Ovary (tissue), 10 donors: ENCODE data around the gene CTNNA3. TPM values are rescaled to one million over a fixed set of nuclear protein-coding genes. Genes with fewer than 3 reads are reported as not detected.

Source experiments
- DNase-seq, 5 donors: peaks; one replicate each; pipeline ENCODE4 v3.0.0-alpha.2; 2019 to 2020
- H3K27ac ChIP-seq, 2 donors: fragments of 200-600 bp; one replicate each; pipeline versions ENCODE4 v1.5.1 to v1.8.0; 2019 to 2022
- H3K27me3 ChIP-seq: fragments of 200-600 bp; one replicate; pipeline ENCODE4 v1.8.0; 2022
- H3K36me3 ChIP-seq: fragments of 200-600 bp; sonication (generic); one replicate; pipeline ENCODE4 v1.5.1; 2019
- H3K4me1 ChIP-seq: one replicate; pipeline ENCODE4 v1.8.1; 2013; ENCODE audit warnings: mild to moderate bottlenecking, moderate library complexity; ENCODE audit not compliant: insufficient read depth
- H3K4me3 ChIP-seq: fragments of 200-600 bp; sonication (generic); one replicate; pipeline ENCODE4 v1.5.1; 2017
- H3K9me3 ChIP-seq, 2 donors: fragments of 200-600 bp in 1 of 2; sonication (generic) in 1 of 2; one replicate each; pipeline versions ENCODE4 v1.5.1 to v1.8.1; 2013 to 2019; ENCODE audit warnings: mild to moderate bottlenecking in 1 of 2, moderate library complexity in 1 of 2
- CTCF ChIP-seq, 3 donors: fragments of 450-650 bp in 2 of 3; fragments of 200-600 bp in 1 of 3; IDR thresholded peaks; one replicate each; pipeline versions ENCODE4 v1.5.1 to v1.8.0; 2016 to 2022; ENCODE audit warnings: antibody characterized with exemption in 3 of 3, mild to moderate bottlenecking in 1 of 3
- EP300 ChIP-seq: sonication (generic); formaldehyde crosslinking; IDR thresholded peaks from one replicate; pipeline ENCODE4 v1.6.1; 2017; ENCODE audit warnings: antibody characterized with exemption
- POLR2A ChIP-seq: fragments of 450-650 bp; IDR thresholded peaks from one replicate; pipeline ENCODE4 v1.6.1; 2017; ENCODE audit warnings: antibody characterized with exemption, mild to moderate bottlenecking, moderate library complexity
- WGBS, 3 donors: extraction: QIAGEN DNeasy Blood & Tissue Kit in 1 of 3; methylation state at CpG; one replicate each; pipeline versions ENCODE4 v1.1.5 to v1.1.7; 2013 to 2017; 5-methylcytosine and 5-hydroxymethylcytosine counted together
- intact Hi-C, 4 donors: fragments of 100-400 bp; cut with DNase I; formaldehyde crosslinking; loops; one replicate each; pipeline versions ENCODE4 v1.11.0 to v1.15.1; 2022 to 2023
- long read RNA-seq, 3 donors: library from polyadenylated mRNA in 2 of 3; unstranded in 2 of 3; transcript quantifications; one replicate each; pipeline ENCODE4 v2.0.0 and lab custom pipeline, GENCODE V29; 2021 to 2026
- polyA plus RNA-seq, 2 donors: library from polyadenylated mRNA; stranded (reverse); fragments of 200-250 nt in 1 of 2; fragments of 350-450 nt in 1 of 2; fragmentation: Illumina TruSeq in 1 of 2; extraction: RNeasy Lipid Tissue Mini Kit (QIAGEN cat#74804) in 1 of 2; gene quantifications; one replicate each; pipeline ENCODE4 v1.2.3, GENCODE V29; 2013 to 2014
- total RNA-seq, 7 donors: library from RNA; depleted of rRNA in 2 of 7; stranded (reverse); fragments of >200 nt in 2 of 7; fragmentation: NEBNext Ultra II Directional in 3 of 7; extraction: Animal tissue kit (Norgen Biotek cat#: 25700) in 3 of 7; gene quantifications; one replicate each; pipeline versions ENCODE4 v1.1.0 to v1.2.4, GENCODE V29; 2016 to 2023
- donor health status: DM: no; HTN: no; CAD: no; lungs with moderate emphysema.
- donor health status: DM: no; HTN: no; CAD: no.
- donor health status: Bipolar disorder and iron deficiency.
- donor health status: DM: yes; HTN: yes; CAD: no.
- donor health status: DM: no; HTN: no; CAD: no.
- donor health status: DM: yes; HTN: yes; CAD: no.

Gene CTNNA3
- total RNA-seq (1 to 10 TPM; 2.0 to 9.7 (median 6.3) TPM), polyA plus RNA-seq (1 to 10 TPM; 1.9 to 4.0 TPM)
- long read RNA-seq, donor 1: 0 reads
- long read RNA-seq, donor 2: 0 reads
- long read RNA-seq, donor 3, partial matches to known transcripts: 1 of 2 reads
- long read RNA-seq, donor 3, other reads (novel, unspliced or antisense): 1 of 2 reads

GRCh38 chr10:67696029-67696428, at the start of gene CTNNA3:
CTNNA3 (minus strand) TSS chr10:67696195.
- WGBS, 3 donors: 3 to 8% (median 5%) methylated on average over 6 of the region's 6 CpGs
- H3K27ac ChIP-seq: no peak within 1 kb of the TSS
- no peaks in the 10 kb centered on the region for H3K27me3 ChIP-seq
- TF ChIP-seq POLR2A: no peak
- TF ChIP-seq EP300: no peak
- TF ChIP-seq CTCF (IDR thresholded peaks at IDR 0.05): no peak
- no peaks in the 10 kb centered on the region for H3K9me3 ChIP-seq
- DNase-seq: no peak
- peak within 1 kb of the TSS; percentile 11 for H3K4me3 ChIP-seq
- intact Hi-C loops: loop anchor here in 2 of 4 donors (10.0 kb wide), 1 partner anchor 79 kb away; no protein-coding TSS in a partner anchor
- H3K4me1 ChIP-seq: peaks cover 2% of the 10 kb centered on the region
- no peaks in the 10 kb centered on the region for H3K36me3 ChIP-seq

DNA sequence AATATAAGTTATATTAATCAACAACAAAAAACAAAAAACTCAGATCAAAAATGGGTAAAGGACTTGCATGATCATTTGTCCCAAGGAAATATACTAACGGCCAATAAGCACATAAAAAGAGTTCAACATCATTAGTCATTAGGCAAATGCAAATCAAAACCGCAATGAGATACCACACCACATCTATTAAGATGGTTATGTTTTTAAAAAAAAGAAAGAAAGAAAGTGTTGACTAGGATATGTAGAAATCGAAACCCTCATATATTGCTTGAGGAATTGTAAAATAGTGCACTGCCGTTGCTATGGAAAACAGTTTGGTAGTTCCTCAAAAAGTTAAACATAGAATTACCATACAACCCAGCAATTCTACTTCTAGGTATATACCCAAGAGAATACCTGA, 39.4 kb upstream of the CTNNA3 start:
- WGBS, 3 donors: 90% methylated on average over 4 of the region's 4 CpGs
- intact Hi-C loops: no loop called here
- Histone ChIP-seq H3K9me3 (no peaks in the 10 kb centered on the region), H3K27me3 (no peaks in the 10 kb centered on the region), H3K27ac (no peak overlapping the region), H3K4me1 (no peaks in the 10 kb centered on the region), H3K36me3 (no peaks in the 10 kb centered on the region), H3K4me3 (no peak overlapping the region)
- TF ChIP-seq CTCF (IDR thresholded peaks at IDR 0.05) (no peak), POLR2A (no peak)
- DNase-seq: no peak

DNA sequence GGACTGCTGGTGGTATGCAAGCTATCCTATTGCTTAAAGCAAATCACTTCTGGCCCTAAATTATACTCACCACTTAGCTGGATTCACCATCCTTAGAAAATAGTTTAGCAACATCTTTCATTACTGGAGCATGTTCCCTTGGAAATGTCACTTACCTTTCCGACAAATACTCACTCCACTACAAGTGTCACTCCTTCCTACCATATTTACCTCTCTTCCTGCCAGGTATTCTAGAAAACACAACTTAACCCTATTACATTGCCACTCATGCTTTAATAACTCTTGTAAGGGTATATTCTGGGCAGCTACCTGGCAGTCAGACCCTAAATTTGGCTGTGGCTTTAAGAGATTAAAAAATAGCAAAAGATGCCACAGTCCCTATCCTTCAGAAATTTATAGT, 37.5 kb upstream of the CTNNA3 start:
- no peak overlapping the region for H3K4me3 ChIP-seq
- no peaks in the 10 kb centered on the region for H3K27me3 ChIP-seq
- intact Hi-C loops: no loop called here
- 96 to 98% (median 97%) methylated on average over 1 of the region's 1 CpG for WGBS, 3 donors
- DNase-seq: no peak
- H3K27ac ChIP-seq: no peak overlapping the region
- TF ChIP-seq EP300 (no peak), POLR2A (no peak), CTCF (IDR thresholded peaks at IDR 0.05) (no peak)
- H3K36me3 ChIP-seq: no peaks in the 10 kb centered on the region
- H3K9me3 ChIP-seq: no peaks in the 10 kb centered on the region
- H3K4me1 ChIP-seq: no peaks in the 10 kb centered on the region

DNA sequence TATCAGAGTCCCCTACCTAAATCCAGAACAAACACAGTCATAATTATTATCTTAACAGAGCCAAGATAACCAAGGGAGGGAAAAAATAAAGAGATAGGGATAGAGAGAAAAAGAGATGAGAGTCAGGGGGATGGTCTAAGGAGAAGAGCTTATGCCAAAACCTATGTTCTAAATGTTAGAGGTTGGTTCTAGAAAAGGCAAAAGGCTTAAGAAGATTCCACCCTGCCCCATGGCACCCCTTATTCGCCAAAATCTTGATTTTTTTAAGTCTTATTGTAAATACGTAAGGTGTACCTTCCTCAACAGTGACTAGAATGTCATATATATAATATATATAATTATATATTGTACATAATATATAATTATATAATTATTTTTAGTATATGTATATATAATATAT, 29.6 kb upstream of the CTNNA3 start:
- DNase-seq: no peak
- Histone ChIP-seq H3K36me3 (no peaks in the 10 kb centered on the region), H3K27me3 (no peaks in the 10 kb centered on the region), H3K9me3 (peaks cover 0 to 3% of the 10 kb centered on the region in 2 donors), H3K27ac (no peak overlapping the region), H3K4me3 (no peak overlapping the region), H3K4me1 (no peaks in the 10 kb centered on the region)
- 80 to 98% (median 94%) methylated on average over 2 of the region's 2 CpGs for WGBS, 3 donors
- intact Hi-C loops: no loop called here
- TF ChIP-seq CTCF (IDR thresholded peaks at IDR 0.05): no peak
- TF ChIP-seq POLR2A: no peak
